Measurements from ENCODE around the gene LHX2.

LHX2 gene

GRCh38 chr9:124068251-124068650 is 56.7 kb downstream of the LHX2 start:
- Histone ChIP-seq H3K27ac (no peak overlapping the region), H3K4me3 (no peak overlapping the region), H3K4me1 (no peaks in the 10 kb centered on the region), H3K27me3 (peaks cover 0 to 3% of the 10 kb centered on the region in 2 donors), H3K36me3 (no peaks in the 10 kb centered on the region), H3K9me3 (no peaks in the 10 kb centered on the region)
- no peak for DNase-seq
- intact Hi-C loops (cut with DNase I; ENCODE audit: low total_unique reads) = no loop called here
- TF ChIP-seq, protein P1, sequence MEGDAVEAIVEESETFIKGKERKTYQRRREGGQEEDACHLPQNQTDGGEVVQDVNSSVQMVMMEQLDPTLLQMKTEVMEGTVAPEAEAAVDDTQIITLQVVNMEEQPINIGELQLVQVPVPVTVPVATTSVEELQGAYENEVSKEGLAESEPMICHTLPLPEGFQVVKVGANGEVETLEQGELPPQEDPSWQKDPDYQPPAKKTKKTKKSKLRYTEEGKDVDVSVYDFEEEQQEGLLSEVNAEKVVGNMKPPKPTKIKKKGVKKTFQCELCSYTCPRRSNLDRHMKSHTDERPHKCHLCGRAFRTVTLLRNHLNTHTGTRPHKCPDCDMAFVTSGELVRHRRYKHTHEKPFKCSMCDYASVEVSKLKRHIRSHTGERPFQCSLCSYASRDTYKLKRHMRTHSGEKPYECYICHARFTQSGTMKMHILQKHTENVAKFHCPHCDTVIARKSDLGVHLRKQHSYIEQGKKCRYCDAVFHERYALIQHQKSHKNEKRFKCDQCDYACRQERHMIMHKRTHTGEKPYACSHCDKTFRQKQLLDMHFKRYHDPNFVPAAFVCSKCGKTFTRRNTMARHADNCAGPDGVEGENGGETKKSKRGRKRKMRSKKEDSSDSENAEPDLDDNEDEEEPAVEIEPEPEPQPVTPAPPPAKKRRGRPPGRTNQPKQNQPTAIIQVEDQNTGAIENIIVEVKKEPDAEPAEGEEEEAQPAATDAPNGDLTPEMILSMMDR (IDR thresholded peaks at IDR 0.05) = no peak

GRCh38 chr9:124074746-124075145 is 63.2 kb downstream of the LHX2 start:
- no peaks in the 10 kb centered on the region for H3K9me3 ChIP-seq
- H3K36me3 ChIP-seq = no peaks in the 10 kb centered on the region
- H3K27me3 ChIP-seq = peaks cover 0 to 3% of the 10 kb centered on the region in 2 donors
- intact Hi-C loops (cut with DNase I; ENCODE audit: low total_unique reads) = no loop called here
- TF ChIP-seq, protein P1 (IDR thresholded peaks at IDR 0.05) = no peak
- DNase-seq = no peak
- peaks cover 0 to 20% (median 2%) of the 10 kb centered on the region in 4 donors for H3K4me1 ChIP-seq
- no peak overlapping the region for H3K27ac ChIP-seq
- no peak overlapping the region for H3K4me3 ChIP-seq

DNA sequence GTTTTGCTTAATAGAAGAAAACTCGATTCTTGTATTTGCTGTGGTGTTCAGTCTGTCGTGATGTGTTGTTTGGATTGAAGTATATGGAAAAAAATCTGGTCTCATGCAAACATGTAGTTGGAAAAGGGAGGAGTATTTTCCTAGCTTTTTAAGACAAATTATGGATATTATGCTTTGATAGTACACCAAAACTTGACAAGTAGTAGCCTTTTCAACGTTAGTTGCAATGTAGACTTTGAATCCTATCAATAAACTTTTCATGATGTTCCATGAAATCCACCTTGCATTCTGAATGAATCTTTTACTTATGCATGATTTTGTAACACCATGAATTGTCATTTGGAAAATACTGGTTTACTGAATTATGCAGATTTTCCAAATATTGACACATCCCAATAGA is 64.2 kb downstream of the LHX2 start:
- Histone ChIP-seq H3K27me3 (no peaks in the 10 kb centered on the region), H3K9me3 (no peaks in the 10 kb centered on the region), H3K4me1 (peaks cover 0 to 20% (median 2%) of the 10 kb centered on the region in 4 donors), H3K36me3 (no peaks in the 10 kb centered on the region), H3K27ac (no peak overlapping the region), H3K4me3 (no peak overlapping the region)
- DNase-seq = no peak
- TF ChIP-seq, protein P1 (IDR thresholded peaks at IDR 0.05) = no peak
- intact Hi-C loops (cut with DNase I; ENCODE audit: low total_unique reads) = no loop called here

GRCh38 chr9:124077915-124078572 is 66.5 kb downstream of the LHX2 start:
- H3K27me3 ChIP-seq = peaks cover 0 to 3% of the 10 kb centered on the region in 2 donors
- no peaks in the 10 kb centered on the region for H3K9me3 ChIP-seq
- H3K27ac ChIP-seq = no peak overlapping the region
- no peaks in the 10 kb centered on the region for H3K36me3 ChIP-seq
- no peak overlapping the region for H3K4me3 ChIP-seq
- intact Hi-C loops (cut with DNase I; ENCODE audit: low total_unique reads) = no loop called here
- peaks cover 0 to 20% (median 2%) of the 10 kb centered on the region in 4 donors for H3K4me1 ChIP-seq
- TF ChIP-seq, protein P1 (IDR thresholded peaks at IDR 0.05) = no peak
- DNase-seq = no peak

DNA sequence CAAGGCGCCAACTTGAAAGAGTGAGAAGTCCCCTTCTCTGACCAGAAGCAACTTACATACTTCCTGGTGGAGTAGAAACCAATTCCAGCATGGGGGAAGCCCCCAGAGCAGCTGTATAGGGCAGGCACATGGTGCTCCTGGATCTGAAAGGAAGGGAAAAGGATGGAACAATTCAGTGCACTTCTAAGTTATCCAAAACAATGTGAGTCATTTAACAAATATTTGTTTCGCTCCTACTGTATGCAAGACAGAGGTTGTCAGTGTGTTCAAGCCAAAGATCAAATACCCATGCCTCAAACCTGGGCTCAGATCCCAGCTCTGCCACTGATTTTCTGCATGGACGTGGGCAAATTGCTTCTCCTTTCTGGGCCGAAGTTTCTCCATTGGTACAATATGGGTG is 67.1 kb downstream of the LHX2 start:
- no peak overlapping the region for H3K4me3 ChIP-seq
- TF ChIP-seq, protein P1 (IDR thresholded peaks at IDR 0.05) = no peak
- H3K27me3 ChIP-seq = peaks cover 0 to 3% of the 10 kb centered on the region in 2 donors
- no peak for DNase-seq
- no peak overlapping the region for H3K27ac ChIP-seq
- H3K36me3 ChIP-seq = no peaks in the 10 kb centered on the region
- no peaks in the 10 kb centered on the region for H3K9me3 ChIP-seq
- intact Hi-C loops (cut with DNase I; ENCODE audit: low total_unique reads) = no loop called here
- peaks cover 0 to 20% (median 2%) of the 10 kb centered on the region in 4 donors for H3K4me1 ChIP-seq
